Measurements from ENCODE around the gene SRP14.
A peak's percentile ranks its signal among the peaks of the same experiment; 100 is the strongest.
"Not testable (repeated sequence)": the region's sequence is repeated elsewhere in the genome, so short reads cannot be mapped to it uniquely, and the experiment has no call there.

Gene SRP14

DNA sequence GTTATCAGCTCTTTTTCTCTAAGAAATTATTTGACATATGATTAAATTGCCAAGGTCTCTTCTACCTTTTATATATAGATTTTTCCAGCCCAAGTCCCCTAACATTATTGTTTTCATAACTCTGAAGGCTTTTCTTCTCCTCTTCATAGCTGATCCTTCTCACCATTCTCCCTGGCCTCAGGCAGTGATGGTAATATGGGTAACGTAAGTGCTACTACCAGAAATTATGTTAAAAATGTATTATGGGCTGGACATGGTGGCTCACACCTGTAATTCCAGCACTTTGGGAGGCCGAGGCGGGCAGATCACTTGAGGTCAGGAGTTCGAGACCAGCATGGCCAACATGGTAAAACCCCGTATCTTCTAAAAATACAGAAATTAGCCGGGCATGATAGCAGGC is 40.5 kb upstream of the SRP14 start:
- Histone ChIP-seq H3K27ac (ENCODE audit: low read depth, low read length) (no peak overlapping the region), H3K27me3 (ENCODE audit: control insufficient read depth in 1 of 2, insufficient read depth in 2 of 2, low read length in 2 of 2) (no peaks in the 10 kb centered on the region), H3K4me3 (ENCODE audit: low read depth in 1 of 2, low read length in 2 of 2) (no peak overlapping the region), H3K36me3 (ENCODE audit: control insufficient read depth in 1 of 2, insufficient read depth in 2 of 2, low read length in 2 of 2) (no peaks in the 10 kb centered on the region), H3K4me1 (ENCODE audit: control insufficient read depth in 1 of 2, insufficient read depth in 2 of 2, low read length in 2 of 2) (peaks cover 32 to 38% of the 10 kb centered on the region in 2 donors), H3K9me3 (ENCODE audit: control insufficient read depth in 1 of 2, low read length in 2 of 2) (no peaks in the 10 kb centered on the region), H3K9ac (ENCODE audit: low read depth in 1 of 2, low read length in 2 of 2) (no peak overlapping the region)

DNA sequence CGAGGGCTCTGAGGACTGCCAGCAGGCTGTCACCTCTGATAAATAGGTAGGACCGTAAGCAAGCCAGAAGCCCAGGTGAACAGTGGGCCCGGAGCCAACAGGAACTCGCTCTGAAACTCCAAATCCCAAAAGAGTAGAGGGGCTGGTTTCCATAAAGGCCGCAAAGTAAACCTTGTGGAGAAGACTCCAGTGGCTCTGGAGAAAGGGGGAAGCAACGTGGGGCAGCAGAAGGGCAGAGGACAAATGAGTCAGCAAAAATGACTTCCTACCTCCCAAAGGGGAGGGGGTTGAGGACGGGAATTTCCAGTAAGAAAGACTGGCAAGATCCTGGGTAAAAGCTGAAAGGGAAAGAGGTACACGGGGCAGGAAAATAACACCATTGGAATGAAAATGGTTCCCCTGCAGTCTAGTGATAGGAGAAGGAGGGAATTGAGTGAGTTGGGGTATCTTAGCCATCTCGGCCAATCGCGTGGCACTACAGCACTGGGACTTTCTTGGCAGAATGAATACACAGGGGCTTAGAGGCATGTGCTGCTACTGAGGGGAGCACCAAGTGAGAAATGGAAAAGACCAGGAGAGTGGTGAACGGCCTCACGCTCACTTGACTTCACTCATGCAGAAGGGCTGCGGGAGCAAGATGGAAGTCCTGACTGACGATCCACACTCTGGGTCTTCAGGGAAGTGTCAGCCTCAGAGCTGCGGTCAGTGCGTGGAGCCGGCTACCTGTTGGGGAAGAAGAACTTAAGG is 36.5 kb upstream of the SRP14 start:
- Histone ChIP-seq H3K4me3 (ENCODE audit: low read depth in 1 of 2, low read length in 2 of 2) (no peak overlapping the region), H3K4me1 (ENCODE audit: control insufficient read depth in 1 of 2, insufficient read depth in 2 of 2, low read length in 2 of 2) (peaks cover 5 to 16% of the 10 kb centered on the region in 2 donors), H3K27ac (ENCODE audit: low read depth, low read length) (no peak overlapping the region), H3K9ac (ENCODE audit: low read depth in 1 of 2, low read length in 2 of 2) (no peak overlapping the region), H3K27me3 (ENCODE audit: control insufficient read depth in 1 of 2, insufficient read depth in 2 of 2, low read length in 2 of 2) (no peaks in the 10 kb centered on the region), H3K36me3 (ENCODE audit: control insufficient read depth in 1 of 2, insufficient read depth in 2 of 2, low read length in 2 of 2) (no peaks in the 10 kb centered on the region), H3K9me3 (ENCODE audit: control insufficient read depth in 1 of 2, low read length in 2 of 2) (no peaks in the 10 kb centered on the region)

GRCh38 chr15:40074656-40075055 is 35.7 kb upstream of the SRP14 start:
- not testable (repeated sequence) for H3K27me3 ChIP-seq (ENCODE audit: control insufficient read depth in 1 of 2, insufficient read depth in 2 of 2, low read length in 2 of 2); H3K27ac ChIP-seq (ENCODE audit: low read depth, low read length); H3K4me3 ChIP-seq (ENCODE audit: low read depth in 1 of 2, low read length in 2 of 2); H3K36me3 ChIP-seq (ENCODE audit: control insufficient read depth in 1 of 2, insufficient read depth in 2 of 2, low read length in 2 of 2); H3K9me3 ChIP-seq (ENCODE audit: control insufficient read depth in 1 of 2, low read length in 2 of 2); H3K9ac ChIP-seq (ENCODE audit: low read depth in 1 of 2, low read length in 2 of 2)
- peaks cover 7 to 21% of the 10 kb centered on the region in 2 donors for H3K4me1 ChIP-seq (ENCODE audit: control insufficient read depth in 1 of 2, insufficient read depth in 2 of 2, low read length in 2 of 2)

GRCh38 chr15:40073716-40074490 is 34.9 kb upstream of the SRP14 start:
- H3K9me3 ChIP-seq (ENCODE audit: control insufficient read depth in 1 of 2, low read length in 2 of 2); H3K27me3 ChIP-seq (ENCODE audit: control insufficient read depth in 1 of 2, insufficient read depth in 2 of 2, low read length in 2 of 2); H3K27ac ChIP-seq (ENCODE audit: low read depth, low read length); H3K4me3 ChIP-seq (ENCODE audit: low read depth in 1 of 2, low read length in 2 of 2); H3K36me3 ChIP-seq (ENCODE audit: control insufficient read depth in 1 of 2, insufficient read depth in 2 of 2, low read length in 2 of 2); H3K9ac ChIP-seq (ENCODE audit: low read depth in 1 of 2, low read length in 2 of 2): not testable (repeated sequence)
- H3K4me1 ChIP-seq (ENCODE audit: control insufficient read depth in 1 of 2, insufficient read depth in 2 of 2, low read length in 2 of 2), result peaks cover 13 to 27% of the 10 kb centered on the region in 2 donors

DNA sequence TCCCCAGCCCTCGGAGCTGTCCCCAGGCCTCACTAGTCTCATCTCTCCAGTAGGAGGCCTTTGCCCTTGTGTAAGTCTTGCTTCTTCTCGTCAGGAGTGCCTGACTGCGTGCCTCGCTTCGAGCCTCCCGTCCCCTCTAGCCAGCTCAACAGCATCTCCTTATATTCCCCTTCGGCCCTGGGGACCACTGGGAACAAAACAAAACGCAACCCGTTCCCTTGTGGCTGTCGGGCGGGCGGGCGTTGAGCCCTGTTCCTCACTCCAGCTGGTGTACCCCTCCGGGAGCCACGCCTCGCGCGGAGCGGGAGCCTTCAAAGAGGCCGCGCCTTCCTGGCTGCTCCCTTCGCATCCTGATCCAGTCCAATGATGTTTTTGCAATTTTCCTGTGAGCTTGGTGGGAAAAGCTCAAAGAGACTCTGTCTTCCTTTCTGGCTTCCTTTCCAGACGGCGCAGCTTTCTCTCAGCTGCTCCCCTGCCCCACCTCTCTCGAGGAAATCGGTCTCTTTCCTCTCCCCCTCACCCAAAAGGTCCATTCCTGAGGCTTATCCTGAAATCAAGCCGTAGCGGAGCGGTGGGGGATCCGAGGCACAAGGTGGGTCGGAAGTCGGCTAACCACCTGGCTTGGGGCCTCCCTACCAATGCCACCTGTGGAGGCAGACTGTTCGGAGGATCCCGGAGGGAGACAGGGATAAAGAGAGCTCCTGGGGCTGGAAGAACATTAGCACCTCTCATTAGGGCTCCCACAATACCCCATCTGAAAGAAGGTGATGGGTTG is 33.4 kb upstream of the SRP14 start:
- no peak overlapping the region for H3K9ac ChIP-seq (ENCODE audit: low read depth in 1 of 2, low read length in 2 of 2)

DNA sequence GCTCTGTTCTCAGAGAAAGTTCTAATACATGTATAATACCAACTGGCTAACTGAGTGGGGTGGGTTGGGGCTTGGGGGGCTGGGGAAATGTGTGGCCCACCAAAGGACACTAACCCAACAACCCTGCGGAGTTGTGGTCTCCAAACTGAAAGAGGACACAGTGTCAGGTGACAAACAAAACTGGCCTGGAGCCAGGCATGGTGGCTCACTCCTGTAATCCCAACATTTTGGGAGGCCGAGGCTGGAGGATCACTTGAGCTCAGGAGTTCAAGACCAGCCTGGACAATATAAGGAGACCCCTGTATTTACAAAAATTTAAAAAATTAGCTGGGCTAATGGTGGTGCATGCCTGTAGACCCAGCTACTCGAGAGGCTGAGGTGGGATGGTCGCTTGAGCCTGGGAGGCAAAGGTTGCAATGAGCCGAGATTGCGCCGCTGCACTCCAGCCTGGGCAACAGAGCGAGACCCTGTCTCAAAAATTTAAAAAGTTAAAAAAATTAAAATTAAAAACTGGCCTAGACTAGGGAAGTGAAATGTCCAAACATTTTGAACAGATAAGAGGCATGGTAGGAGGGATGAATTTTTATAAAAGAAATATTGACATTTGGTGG is 31.7 kb upstream of the SRP14 start:
- Histone ChIP-seq H3K4me3 (ENCODE audit: low read depth in 1 of 2, low read length in 2 of 2) (no peak overlapping the region), H3K36me3 (ENCODE audit: control insufficient read depth in 1 of 2, insufficient read depth in 2 of 2, low read length in 2 of 2) (no peaks in the 10 kb centered on the region), H3K9me3 (ENCODE audit: control insufficient read depth in 1 of 2, low read length in 2 of 2) (no peaks in the 10 kb centered on the region), H3K9ac (ENCODE audit: low read depth in 1 of 2, low read length in 2 of 2) (no peak overlapping the region), H3K4me1 (ENCODE audit: control insufficient read depth in 1 of 2, insufficient read depth in 2 of 2, low read length in 2 of 2) (peaks cover 21 to 26% of the 10 kb centered on the region in 2 donors), H3K27ac (ENCODE audit: low read depth, low read length) (no peak overlapping the region), H3K27me3 (ENCODE audit: control insufficient read depth in 1 of 2, insufficient read depth in 2 of 2, low read length in 2 of 2) (no peaks in the 10 kb centered on the region)

More for the DNA sequence above, 33.4 kb upstream of the SRP14 start:
- Histone ChIP-seq H3K36me3 (ENCODE audit: control insufficient read depth in 1 of 2, insufficient read depth in 2 of 2, low read length in 2 of 2) (no peaks in the 10 kb centered on the region), H3K27ac (ENCODE audit: low read depth, low read length) (no peak overlapping the region), H3K4me1 (ENCODE audit: control insufficient read depth in 1 of 2, insufficient read depth in 2 of 2, low read length in 2 of 2) (peaks cover 17 to 27% of the 10 kb centered on the region in 2 donors), H3K4me3 (ENCODE audit: low read depth in 1 of 2, low read length in 2 of 2) (no peak overlapping the region), H3K27me3 (ENCODE audit: control insufficient read depth in 1 of 2, insufficient read depth in 2 of 2, low read length in 2 of 2) (no peaks in the 10 kb centered on the region), H3K9me3 (ENCODE audit: control insufficient read depth in 1 of 2, low read length in 2 of 2) (no peaks in the 10 kb centered on the region)

GRCh38 chr15:40070166-40070557 is 31.2 kb upstream of the SRP14 start:
- no peaks in the 10 kb centered on the region for H3K36me3 ChIP-seq (ENCODE audit: control insufficient read depth in 1 of 2, insufficient read depth in 2 of 2, low read length in 2 of 2)
- no peaks in the 10 kb centered on the region for H3K9me3 ChIP-seq (ENCODE audit: control insufficient read depth in 1 of 2, low read length in 2 of 2)
- peaks cover 22 to 24% of the 10 kb centered on the region in 2 donors for H3K4me1 ChIP-seq (ENCODE audit: control insufficient read depth in 1 of 2, insufficient read depth in 2 of 2, low read length in 2 of 2)
- no peak overlapping the region for H3K4me3 ChIP-seq (ENCODE audit: low read depth in 1 of 2, low read length in 2 of 2)
- no peaks in the 10 kb centered on the region for H3K27me3 ChIP-seq (ENCODE audit: control insufficient read depth in 1 of 2, insufficient read depth in 2 of 2, low read length in 2 of 2)
- H3K9ac ChIP-seq (ENCODE audit: low read depth in 1 of 2, low read length in 2 of 2), result no peak overlapping the region
- H3K27ac ChIP-seq (ENCODE audit: low read depth, low read length), result no peak overlapping the region

- H3K4me3 ChIP-seq (ENCODE audit: low read depth in 1 of 2, low read length in 2 of 2), result no peak overlapping the region
- H3K36me3 ChIP-seq (ENCODE audit: control insufficient read depth in 1 of 2, insufficient read depth in 2 of 2, low read length in 2 of 2), result no peaks in the 10 kb centered on the region
- peak overlapping the region; percentile 46 for H3K27ac ChIP-seq (ENCODE audit: low read depth, low read length)
- H3K9ac ChIP-seq (ENCODE audit: low read depth in 1 of 2, low read length in 2 of 2), result no peak overlapping the region
- peaks cover 28 to 29% of the 10 kb centered on the region in 2 donors for H3K4me1 ChIP-seq (ENCODE audit: control insufficient read depth in 1 of 2, insufficient read depth in 2 of 2, low read length in 2 of 2)
- no peaks in the 10 kb centered on the region for H3K27me3 ChIP-seq (ENCODE audit: control insufficient read depth in 1 of 2, insufficient read depth in 2 of 2, low read length in 2 of 2)
- H3K9me3 ChIP-seq (ENCODE audit: control insufficient read depth in 1 of 2, low read length in 2 of 2), result no peaks in the 10 kb centered on the region
Observed at GRCh38 chr15:40069178-40070165, 30.5 kb upstream of the SRP14 start.

- peaks cover 28 to 29% of the 10 kb centered on the region in 2 donors for H3K4me1 ChIP-seq (ENCODE audit: control insufficient read depth in 1 of 2, insufficient read depth in 2 of 2, low read length in 2 of 2)
Observed at GRCh38 chr15:40067921-40068624, 29.1 kb upstream of the SRP14 start.

More at GRCh38 chr15:40067921-40068624, 29.1 kb upstream of the SRP14 start:
- no peaks in the 10 kb centered on the region for H3K27me3 ChIP-seq (ENCODE audit: control insufficient read depth in 1 of 2, insufficient read depth in 2 of 2, low read length in 2 of 2)
- H3K36me3 ChIP-seq (ENCODE audit: control insufficient read depth in 1 of 2, insufficient read depth in 2 of 2, low read length in 2 of 2), result no peaks in the 10 kb centered on the region
- H3K9me3 ChIP-seq (ENCODE audit: control insufficient read depth in 1 of 2, low read length in 2 of 2), result no peaks in the 10 kb centered on the region
- H3K27ac ChIP-seq (ENCODE audit: low read depth, low read length), result no peak overlapping the region
- H3K4me3 ChIP-seq (ENCODE audit: low read depth in 1 of 2, low read length in 2 of 2), result no peak overlapping the region
- H3K9ac ChIP-seq (ENCODE audit: low read depth in 1 of 2, low read length in 2 of 2), result no peak overlapping the region

Measured in duodenal mucosa (tissue), 2 donors.